ENCODE measurements around the gene ELK4.

Gene ELK4

GRCh38 chr1:205593532-205593931 is 38.3 kb downstream of the ELK4 start:
- no peak for DNase-seq (ENCODE audit: low spot score)
- no peak overlapping the region; the same call in 1 of the 2 replicates for H3K27ac ChIP-seq
- ChIA-PET CTCF (interaction anchor here (0.7 to 8.1 kb wide), 3 partner anchors 28 to 65 kb away, joined by 4 to 472 read pairs (median 8); no protein-coding TSS in a partner anchor), POLR2A (ENCODE audit: low non-redundant PET) (interaction anchor here (1.4 kb wide), 1 partner anchor 64 kb away, joined by 3 read pairs; no protein-coding TSS in a partner anchor)
- no peak for TF ChIP-seq CTCF (conservative IDR thresholded peaks at IDR 0.05; ENCODE audit: low read depth)

GRCh38 chr1:205592443-205593003 is 39.3 kb downstream of the ELK4 start:
- CTCF ChIA-PET, result interaction anchor here (0.5 to 8.1 kb wide), 63 partner anchors 8 to 1046 kb away, joined by 3 to 472 read pairs (median 5); partner anchors contain the start of genes ELK4, RAB29 and SLC45A3
- POLR2A ChIA-PET (ENCODE audit: low non-redundant PET), result interaction anchor here (1.2 to 2.5 kb wide), 2 partner anchors 40 to 62 kb away, joined by 10 to 28 read pairs; partner anchors contain the start of gene ELK4
- no peak for TF ChIP-seq CTCF (conservative IDR thresholded peaks at IDR 0.05; ENCODE audit: low read depth)
- no peak for DNase-seq (ENCODE audit: low spot score)
- H3K27ac ChIP-seq, result peak overlapping the region; percentile 79

DNA sequence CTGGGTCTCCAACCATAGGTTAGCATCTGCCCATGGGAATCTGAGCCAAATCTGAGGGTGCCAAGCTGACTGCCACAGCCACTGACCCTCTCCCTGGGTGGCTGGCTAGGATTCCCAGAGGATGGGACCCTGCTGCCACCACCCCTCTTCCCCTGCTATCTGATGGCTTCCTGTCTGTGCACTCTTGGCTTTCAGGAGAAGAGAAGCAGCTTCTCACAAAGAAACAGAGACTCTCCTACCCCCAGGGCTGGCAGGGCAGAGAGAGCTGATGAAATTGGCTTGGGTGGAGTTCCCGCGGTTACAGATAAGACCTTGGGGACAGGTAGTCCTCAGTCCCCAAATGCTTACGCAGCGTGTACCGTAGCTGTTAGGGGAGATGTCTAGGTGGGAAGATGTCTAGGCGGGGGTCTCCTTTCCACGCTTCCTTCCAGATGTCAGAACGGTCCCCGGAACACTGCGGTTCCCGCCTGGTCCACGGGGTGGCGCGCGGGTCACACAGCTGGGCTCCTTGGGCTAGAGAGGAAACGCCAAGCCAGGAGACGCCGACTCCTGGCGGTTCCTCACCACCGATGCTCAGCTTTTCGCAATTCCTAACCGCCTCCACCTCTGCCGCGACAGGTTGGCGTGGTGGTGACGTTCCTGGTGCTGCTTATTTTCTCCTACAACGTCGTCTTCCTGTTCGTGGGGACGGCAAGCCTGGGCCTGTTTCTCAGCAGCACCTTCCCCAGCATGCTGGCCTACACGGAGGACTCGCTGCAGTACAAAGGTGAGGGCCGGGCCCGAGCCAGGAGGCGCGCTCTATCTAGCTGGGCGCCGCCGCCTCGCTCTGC is 40.1 kb downstream of the ELK4 start:
- ChIA-PET POLR2A (ENCODE audit: low non-redundant PET) (interaction anchor here (0.7 to 2.5 kb wide), 5 partner anchors 11 to 67 kb away, joined by 3 to 29 read pairs (median 10); partner anchors contain the start of gene ELK4), CTCF (interaction anchor here (0.5 to 8.1 kb wide), 78 partner anchors 9 to 1047 kb away, joined by 3 to 472 read pairs (median 5); partner anchors contain the start of genes ELK4, RAB29 and SLC45A3)
- peak; percentile 98 for DNase-seq (ENCODE audit: low spot score)
- TF ChIP-seq CTCF (conservative IDR thresholded peaks at IDR 0.05; ENCODE audit: low read depth), result peak; percentile 98
- peak overlapping the region; percentile 79 for H3K27ac ChIP-seq

DNA sequence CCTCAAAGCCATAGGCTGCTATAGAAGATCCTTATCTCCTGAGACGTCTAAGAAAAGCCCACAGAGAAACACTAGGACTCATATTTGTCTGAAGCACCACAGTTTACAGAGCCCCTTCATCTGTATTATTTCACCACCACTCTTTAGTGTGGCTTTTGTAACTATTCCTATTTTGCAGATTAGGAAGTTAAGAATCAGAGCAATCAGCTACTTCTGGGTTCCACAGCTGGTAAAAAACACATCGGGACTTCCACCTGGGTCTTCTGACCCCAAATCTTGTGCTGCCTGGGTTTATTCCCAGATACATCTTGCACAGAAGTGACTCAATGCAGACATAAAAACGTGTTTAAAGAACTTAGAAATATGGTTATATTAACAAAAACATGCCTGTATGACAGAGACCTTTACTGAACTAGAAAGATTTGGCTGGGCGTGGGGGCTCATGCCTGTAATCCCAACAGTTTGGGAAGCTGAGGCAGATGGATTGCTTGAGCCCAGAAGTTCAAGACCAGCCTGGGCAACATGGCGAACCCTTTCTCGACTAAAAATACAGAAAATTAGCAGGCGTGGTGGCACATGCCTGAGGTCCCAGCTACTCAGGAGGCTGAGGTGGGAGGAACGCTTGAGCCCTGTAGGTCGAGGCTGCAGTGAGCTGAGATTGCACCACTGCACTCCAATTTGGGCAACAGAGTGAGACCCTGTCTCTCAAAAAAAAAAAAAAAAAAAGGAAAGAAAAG is 40.9 kb downstream of the ELK4 start:
- TF ChIP-seq CTCF (conservative IDR thresholded peaks at IDR 0.05; ENCODE audit: low read depth), result no peak
- CTCF ChIA-PET, result interaction anchor here (0.5 to 8.1 kb wide), 57 partner anchors 8 to 864 kb away, joined by 3 to 472 read pairs (median 6); partner anchors contain the start of genes ELK4 and SLC45A3
- DNase-seq (ENCODE audit: low spot score), result no peak
- H3K27ac ChIP-seq, result peak overlapping the region; percentile 79
- POLR2A ChIA-PET (ENCODE audit: low non-redundant PET), result interaction anchor here (1.2 to 2.5 kb wide), 3 partner anchors 41 to 67 kb away, joined by 10 to 29 read pairs (median 28); partner anchors contain the start of gene ELK4

DNA sequence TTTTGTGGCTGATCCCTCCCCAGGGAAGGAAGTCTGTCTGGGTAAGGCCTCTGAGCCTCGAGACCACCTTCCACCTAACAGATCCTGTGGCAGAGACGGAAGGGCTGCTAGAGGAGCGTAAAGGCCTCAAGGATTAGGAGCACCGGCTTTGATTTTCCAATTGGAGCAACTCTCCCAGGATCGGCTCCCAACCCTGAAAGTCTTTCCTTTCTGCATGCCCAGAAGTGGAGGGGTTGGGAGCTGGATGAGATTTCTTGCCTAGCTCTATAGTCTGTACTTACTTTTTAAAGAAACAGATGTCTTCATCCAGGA is 41.4 kb downstream of the ELK4 start:
- TF ChIP-seq CTCF (conservative IDR thresholded peaks at IDR 0.05; ENCODE audit: low read depth), result no peak
- H3K27ac ChIP-seq, result no peak overlapping the region
- POLR2A ChIA-PET (ENCODE audit: low non-redundant PET), result interaction anchor here (2.5 kb wide), 1 partner anchor 42 kb away, joined by 28 read pairs; the partner anchor contains the start of gene ELK4
- CTCF ChIA-PET, result interaction anchor here (1.0 to 8.1 kb wide), 7 partner anchors 33 to 132 kb away, joined by 3 to 472 read pairs (median 29); partner anchors contain the start of gene ELK4
- no peak for DNase-seq (ENCODE audit: low spot score)
